CD4-positive, alpha-beta T cell treated with Interleukin-10 for 1 hour (primary cell): ENCODE measurements around the gene TP53TG5.
A peak's percentile ranks its signal among the peaks of the same experiment; 100 is the strongest.

Source experiments
- DNase-seq: peaks from one replicate; pipeline ENCODE4 v3.0.0-alpha.2; 2020

The TP53TG5 gene

GRCh38 chr20:45322952-45323383 is 55.2 kb downstream of the TP53TG5 start:
- peak; percentile 14 for DNase-seq
